Coronary artery (tissue), 2 donors: ENCODE results near the gene VWC2.

Experiments
- DNase-seq: peaks from one replicate; pipeline ENCODE4 v3.0.0-alpha.2; 2017; ENCODE audit warnings: low spot score
- H3K27ac ChIP-seq, 2 donors: fragments of 200-600 bp; sonication (generic); one replicate each; pipeline ENCODE4 v1.5.1; 2016 to 2019
- H3K4me3 ChIP-seq: fragments of 200-600 bp; sonication (generic); 2 replicates; pipeline ENCODE4 v1.5.1; 2016; ENCODE audit warnings: mild to moderate bottlenecking, moderate library complexity
- TF ChIP-seq, protein P1 (sequence below): fragments of 200-600 bp; sonication (generic); IDR thresholded peaks from one replicate; pipeline ENCODE4 v1.5.1; 2019; ENCODE audit warnings: antibody characterized with exemption

VWC2 gene

DNA sequence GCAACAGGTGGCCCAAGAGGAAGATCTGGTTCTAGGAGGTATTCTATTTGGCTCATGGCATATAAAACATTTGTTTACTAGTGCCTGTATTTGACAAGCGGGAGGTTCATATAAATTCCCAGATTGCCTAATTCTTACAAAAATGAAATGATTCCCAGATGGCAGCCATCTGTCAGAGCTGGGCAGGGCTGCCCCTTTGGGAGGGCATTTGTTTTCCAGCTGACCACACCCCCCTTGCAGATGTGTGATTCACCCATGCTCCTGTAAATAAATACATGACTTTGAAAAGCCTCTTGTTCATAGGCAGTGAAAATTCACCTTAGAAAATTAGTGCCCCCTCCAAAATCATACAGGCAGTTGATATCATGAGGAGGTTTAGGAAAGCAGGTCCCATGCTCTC, 8.6 kb downstream of the VWC2 start:
- no peak overlapping the region for H3K27ac ChIP-seq
- no peak overlapping the region for H3K4me3 ChIP-seq
- TF ChIP-seq, protein P1, sequence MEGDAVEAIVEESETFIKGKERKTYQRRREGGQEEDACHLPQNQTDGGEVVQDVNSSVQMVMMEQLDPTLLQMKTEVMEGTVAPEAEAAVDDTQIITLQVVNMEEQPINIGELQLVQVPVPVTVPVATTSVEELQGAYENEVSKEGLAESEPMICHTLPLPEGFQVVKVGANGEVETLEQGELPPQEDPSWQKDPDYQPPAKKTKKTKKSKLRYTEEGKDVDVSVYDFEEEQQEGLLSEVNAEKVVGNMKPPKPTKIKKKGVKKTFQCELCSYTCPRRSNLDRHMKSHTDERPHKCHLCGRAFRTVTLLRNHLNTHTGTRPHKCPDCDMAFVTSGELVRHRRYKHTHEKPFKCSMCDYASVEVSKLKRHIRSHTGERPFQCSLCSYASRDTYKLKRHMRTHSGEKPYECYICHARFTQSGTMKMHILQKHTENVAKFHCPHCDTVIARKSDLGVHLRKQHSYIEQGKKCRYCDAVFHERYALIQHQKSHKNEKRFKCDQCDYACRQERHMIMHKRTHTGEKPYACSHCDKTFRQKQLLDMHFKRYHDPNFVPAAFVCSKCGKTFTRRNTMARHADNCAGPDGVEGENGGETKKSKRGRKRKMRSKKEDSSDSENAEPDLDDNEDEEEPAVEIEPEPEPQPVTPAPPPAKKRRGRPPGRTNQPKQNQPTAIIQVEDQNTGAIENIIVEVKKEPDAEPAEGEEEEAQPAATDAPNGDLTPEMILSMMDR, result no peak

DNA sequence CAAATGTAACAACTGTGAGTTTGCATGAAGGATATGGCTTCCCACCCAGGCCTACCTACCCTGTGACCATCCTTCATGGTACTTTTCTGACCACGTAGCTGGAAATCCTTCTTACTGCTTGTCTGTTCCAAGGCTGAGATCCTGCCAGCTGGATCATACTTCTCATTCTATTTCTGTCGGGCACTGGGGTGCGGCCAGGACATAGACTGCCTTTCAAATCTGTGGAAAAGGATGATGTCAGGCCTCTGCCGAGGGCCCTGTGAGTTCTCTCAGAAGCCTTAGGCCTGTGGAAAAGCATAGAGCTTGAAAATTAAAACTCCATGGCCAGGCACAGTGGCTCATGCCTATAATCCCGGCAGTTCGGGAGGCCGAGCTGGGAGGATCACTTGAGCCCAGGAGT, 10.0 kb downstream of the VWC2 start:
- no peak for DNase-seq
- Histone ChIP-seq H3K4me3 (no peak overlapping the region), H3K27ac (no peak overlapping the region)
- TF ChIP-seq, protein P1, result no peak

More for the DNA sequence above, 8.6 kb downstream of the VWC2 start:
- no peak for DNase-seq

DNA sequence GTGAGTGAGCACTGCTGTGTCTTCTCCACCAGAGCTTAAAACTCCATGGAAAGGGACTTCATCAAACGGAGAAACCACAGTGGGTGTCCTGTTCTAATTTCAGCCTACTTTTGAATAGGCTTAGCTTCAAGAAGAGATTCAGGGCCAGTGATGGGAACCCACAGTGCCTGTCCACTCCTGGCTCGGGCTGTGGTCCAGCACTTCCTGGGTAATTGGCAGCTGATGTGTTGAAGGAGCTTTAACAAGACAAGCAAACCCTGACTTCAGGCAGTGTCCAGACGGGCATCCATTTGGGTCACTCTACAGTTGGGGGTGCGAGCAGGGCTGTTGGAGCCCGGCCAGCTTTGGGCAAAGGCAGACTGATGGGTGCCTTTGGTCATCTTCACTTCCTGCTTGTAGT, 14.5 kb downstream of the VWC2 start:
- TF ChIP-seq, protein P1, result no peak
- DNase-seq, result no peak
- H3K27ac ChIP-seq, result no peak overlapping the region

DNA sequence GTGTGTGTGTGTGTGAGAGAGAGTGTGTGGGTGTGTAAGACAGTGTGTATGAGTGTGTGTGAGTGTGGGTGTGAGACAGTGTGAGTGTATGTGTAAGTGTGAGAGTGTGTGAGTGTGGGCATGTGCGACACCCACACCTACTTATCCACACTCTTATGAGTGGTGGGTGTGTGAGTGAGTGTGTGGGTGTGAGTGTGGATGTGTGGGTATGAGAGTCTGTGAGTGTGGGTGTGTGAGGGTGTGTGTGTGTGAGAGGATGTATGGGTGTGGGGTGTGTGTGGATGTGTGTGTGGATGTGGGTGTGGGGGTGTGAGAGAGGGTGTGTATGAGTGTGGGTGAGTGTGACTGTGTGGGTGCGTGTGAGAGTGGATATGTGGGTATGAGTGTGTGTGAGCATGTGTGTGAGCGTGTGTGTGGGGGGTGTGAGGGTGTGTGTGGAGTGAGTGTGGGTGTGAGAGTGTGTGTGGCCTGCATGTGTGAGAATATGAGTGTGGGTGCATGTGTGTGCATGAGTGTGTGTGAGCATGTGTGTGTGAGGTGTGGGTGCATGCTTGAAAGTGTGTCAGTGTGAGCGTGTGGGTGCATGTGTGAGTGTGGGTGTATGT, 15.1 kb downstream of the VWC2 start:
- Histone ChIP-seq H3K4me3 (no peak overlapping the region), H3K27ac (no peak overlapping the region)
- TF ChIP-seq, protein P1, result no peak
- DNase-seq, result no peak

More for the DNA sequence above, 14.5 kb downstream of the VWC2 start:
- no peak overlapping the region for H3K4me3 ChIP-seq

DNA sequence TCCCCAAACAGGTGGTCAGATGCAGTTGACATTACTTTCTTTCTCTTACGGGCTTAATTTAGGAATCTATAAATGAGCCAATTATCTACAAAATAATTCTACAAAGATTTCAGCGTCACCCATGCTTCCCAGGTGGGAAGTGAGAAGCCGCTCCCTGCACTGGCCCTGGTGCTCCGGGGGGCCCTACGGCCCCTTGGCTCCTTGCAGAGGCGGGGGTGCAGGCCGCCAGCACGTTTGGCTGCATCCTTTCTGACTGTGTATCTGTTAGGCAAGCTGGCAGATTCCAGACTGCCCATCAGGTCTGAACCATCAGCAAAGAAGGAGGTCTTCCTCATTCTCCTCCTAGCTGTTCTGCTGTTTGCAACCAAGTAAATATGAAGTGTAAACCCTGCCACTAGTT, 16.3 kb downstream of the VWC2 start:
- H3K4me3 ChIP-seq, result no peak overlapping the region
- DNase-seq, result no peak
- H3K27ac ChIP-seq, result no peak overlapping the region
- TF ChIP-seq, protein P1, result no peak

DNA sequence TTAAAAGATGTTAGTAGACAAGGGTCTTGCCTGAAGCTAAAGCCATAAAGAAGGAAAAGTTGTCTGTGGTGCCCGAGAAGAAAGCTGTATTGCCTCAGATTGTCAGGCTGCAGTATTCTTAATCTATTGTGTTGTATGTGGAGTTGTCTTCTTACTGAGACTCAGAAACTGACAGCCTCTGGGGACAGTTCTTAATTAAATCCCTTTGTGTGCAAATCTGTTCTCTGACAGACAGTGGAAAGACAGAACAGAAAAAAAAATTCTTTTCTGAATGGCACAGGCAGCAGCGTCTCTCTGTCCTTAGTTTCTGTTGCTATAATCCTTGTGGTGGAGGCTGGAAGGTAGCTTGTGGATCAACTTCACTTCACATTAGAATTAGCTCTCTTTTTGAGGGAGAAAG, 16.8 kb downstream of the VWC2 start:
- H3K27ac ChIP-seq, result no peak overlapping the region
- H3K4me3 ChIP-seq, result no peak overlapping the region
- TF ChIP-seq, protein P1, result no peak
- no peak for DNase-seq

DNA sequence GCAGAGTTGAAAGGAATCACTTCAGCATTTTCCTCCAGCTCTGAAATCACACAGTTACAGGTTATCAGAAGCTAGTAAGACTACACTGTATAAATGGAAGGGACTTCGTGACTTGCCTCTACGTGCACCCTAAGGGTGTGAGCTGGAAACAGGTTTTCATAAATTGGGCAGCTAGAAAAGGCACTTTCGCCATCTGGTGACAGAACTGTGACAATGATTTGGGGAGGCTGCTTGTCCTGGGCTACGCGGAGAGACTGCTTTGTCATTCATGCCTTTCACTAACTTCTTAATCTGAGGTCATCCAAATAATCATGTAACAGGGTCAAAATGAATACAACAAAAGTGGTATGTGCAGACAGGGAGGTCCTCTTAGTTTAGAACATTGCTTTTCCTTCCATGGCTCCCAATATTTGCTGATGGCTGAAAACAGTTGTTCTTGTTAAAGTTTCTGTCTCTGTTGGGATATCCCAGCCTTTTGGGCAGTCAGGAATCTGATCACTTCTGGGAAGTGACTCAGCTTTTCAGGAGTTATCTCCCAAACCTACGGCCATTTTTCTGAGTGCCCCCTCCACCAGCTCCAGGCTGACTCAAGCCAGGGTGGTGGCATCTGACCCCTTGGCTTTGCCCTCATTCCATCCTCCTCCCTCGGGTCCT, 17.8 kb downstream of the VWC2 start:
- H3K27ac ChIP-seq, result no peak overlapping the region
- TF ChIP-seq, protein P1, result no peak
- DNase-seq, result no peak
- no peak overlapping the region for H3K4me3 ChIP-seq
